Activated T-cell treated with anti-CD3 and anti-CD28 coated beads, Interleukin-2, amount 50 U/mL, for 4 hours (primary cell): ENCODE measurements around the gene XK. TPM values are rescaled to one million over a fixed set of nuclear protein-coding genes. Genes with fewer than 3 reads are reported as not detected.

Experiments
- ATAC-seq, 2 donors: fragments of 200-7000 bp; cut with Tn5 transposase; one replicate each; pipeline ENCODE4 v1.10.0; 2021
- DNase-seq: peaks from one replicate; pipeline ENCODE4 v3.0.0-alpha.2; 2020
- H3K27me3 Mint-ChIP-seq: one replicate; pipeline ENCODE4 v1.8.0; 2021; ENCODE audit warnings: low read depth, mixed read lengths
- H3K36me3 Mint-ChIP-seq: one replicate; pipeline ENCODE4 v1.8.0; 2022; ENCODE audit warnings: mixed read lengths; ENCODE audit not compliant: insufficient read depth
- H3K4me1 Mint-ChIP-seq: one replicate; pipeline ENCODE4 v1.8.0; 2021; ENCODE audit warnings: low read depth, mixed read lengths
- H3K4me3 Mint-ChIP-seq: one replicate; pipeline ENCODE4 v1.8.0; 2021; ENCODE audit warnings: mild to moderate bottlenecking, moderate library complexity, mixed read lengths
- H3K9me3 Mint-ChIP-seq: one replicate; pipeline ENCODE4 v1.8.0; 2021; ENCODE audit warnings: mixed read lengths
- total RNA-seq, 3 donors: library from RNA; stranded (reverse); gene quantifications; one replicate each; pipeline ENCODE4 v1.2.1, GENCODE V29; 2021

XK gene
- total RNA-seq, 3 donors from 2014 or later, result 0.05 to 0.16 (median 0.10) TPM

DNA sequence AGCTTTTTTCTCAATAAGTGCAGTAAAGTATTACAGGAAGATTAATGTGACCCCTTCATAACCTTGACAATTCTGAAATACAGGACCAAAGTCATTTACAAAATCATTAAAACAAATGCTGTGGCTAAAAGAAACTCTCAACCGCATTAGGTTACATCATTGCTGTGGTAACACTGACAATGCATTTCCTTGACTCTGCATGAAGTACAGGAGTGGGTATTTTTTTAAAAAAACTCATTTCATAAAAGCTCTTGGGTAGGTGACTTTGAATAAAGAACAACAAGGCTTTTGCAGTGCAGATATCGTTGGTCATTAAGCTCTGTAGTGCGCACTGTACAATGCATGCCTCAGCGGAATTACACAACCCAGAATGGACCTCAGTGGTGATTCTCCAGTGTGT lies 23.4 kb upstream of the XK start:
- H3K9me3 Mint-ChIP-seq, result no peaks in the 10 kb centered on the region
- ATAC-seq (no peak), DNase-seq (no peak)
- H3K27me3 Mint-ChIP-seq, result no peaks in the 10 kb centered on the region
- no peaks in the 10 kb centered on the region for H3K36me3 Mint-ChIP-seq
- H3K4me3 Mint-ChIP-seq, result no peak overlapping the region
- no peaks in the 10 kb centered on the region for H3K4me1 Mint-ChIP-seq

DNA sequence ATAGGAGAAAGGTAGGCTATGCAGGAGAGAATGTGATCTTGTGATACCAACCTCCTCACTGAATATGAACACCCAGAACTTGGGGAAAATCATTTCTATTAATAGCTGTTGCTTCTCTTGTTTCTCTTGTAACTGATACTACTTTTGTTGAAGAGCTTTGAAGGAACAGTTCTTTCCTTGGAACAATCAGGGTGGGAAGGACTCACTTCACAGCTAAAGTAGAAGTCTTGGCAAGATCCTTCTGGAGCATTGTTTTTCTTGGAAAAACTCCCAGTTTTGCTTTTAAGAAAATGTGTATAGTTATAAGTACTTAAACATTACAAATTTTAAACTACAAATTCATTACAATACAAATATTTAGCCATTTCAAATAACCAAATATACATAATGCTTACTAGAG lies 19.1 kb upstream of the XK start:
- Mint-ChIP-seq H3K9me3 (no peaks in the 10 kb centered on the region), H3K4me1 (no peaks in the 10 kb centered on the region), H3K4me3 (no peak overlapping the region), H3K27me3 (no peaks in the 10 kb centered on the region), H3K36me3 (no peaks in the 10 kb centered on the region)
- ATAC-seq (no peak), DNase-seq (no peak)

DNA sequence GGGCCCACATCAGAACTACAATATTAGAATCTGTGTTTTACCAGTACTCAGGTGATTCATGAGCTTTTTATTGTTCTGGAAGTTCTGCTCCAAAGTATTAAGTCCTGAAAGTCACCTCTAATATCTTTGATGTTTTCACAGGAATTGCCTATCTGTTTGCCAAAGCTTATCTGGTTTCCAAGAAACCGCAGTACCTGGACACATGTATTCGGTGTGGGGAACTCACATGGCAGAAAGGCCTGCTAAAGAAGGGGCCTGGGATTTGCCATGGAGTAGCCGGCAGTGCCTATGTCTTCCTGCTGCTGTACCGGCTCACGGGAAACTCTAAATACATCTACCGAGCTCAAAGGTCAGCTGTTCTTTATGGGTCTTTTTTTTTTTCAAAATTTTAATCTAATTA lies 18.4 kb upstream of the XK start:
- ATAC-seq (no peak), DNase-seq (no peak)
- H3K9me3 Mint-ChIP-seq, result no peaks in the 10 kb centered on the region
- no peaks in the 10 kb centered on the region for H3K36me3 Mint-ChIP-seq
- no peak overlapping the region for H3K4me3 Mint-ChIP-seq
- H3K4me1 Mint-ChIP-seq, result no peaks in the 10 kb centered on the region
- no peaks in the 10 kb centered on the region for H3K27me3 Mint-ChIP-seq

DNA sequence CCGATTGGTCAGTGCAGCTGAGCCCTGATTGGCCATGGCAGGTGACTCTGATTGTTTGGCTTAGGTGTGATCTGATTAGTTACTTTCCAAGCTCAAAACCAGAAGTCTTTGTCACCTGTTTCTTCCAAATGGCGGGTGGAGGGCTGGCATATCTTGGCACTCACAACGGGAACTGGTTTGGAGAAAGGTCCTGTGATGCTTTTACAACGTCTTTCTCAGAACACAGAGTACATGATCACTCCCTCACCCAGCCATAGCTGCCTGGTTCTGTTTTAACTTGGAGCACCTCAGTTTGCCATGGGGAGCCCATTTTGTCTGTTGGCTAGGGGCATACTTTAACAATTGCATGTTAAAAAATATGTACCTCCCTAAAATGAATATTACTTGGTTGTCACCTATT lies 13.0 kb upstream of the XK start:
- no peak for ATAC-seq
- no peak overlapping the region for H3K4me3 Mint-ChIP-seq
- H3K36me3 Mint-ChIP-seq, result no peaks in the 10 kb centered on the region
- no peaks in the 10 kb centered on the region for H3K9me3 Mint-ChIP-seq
- no peaks in the 10 kb centered on the region for H3K4me1 Mint-ChIP-seq
- DNase-seq, result no peak
- no peaks in the 10 kb centered on the region for H3K27me3 Mint-ChIP-seq

DNA sequence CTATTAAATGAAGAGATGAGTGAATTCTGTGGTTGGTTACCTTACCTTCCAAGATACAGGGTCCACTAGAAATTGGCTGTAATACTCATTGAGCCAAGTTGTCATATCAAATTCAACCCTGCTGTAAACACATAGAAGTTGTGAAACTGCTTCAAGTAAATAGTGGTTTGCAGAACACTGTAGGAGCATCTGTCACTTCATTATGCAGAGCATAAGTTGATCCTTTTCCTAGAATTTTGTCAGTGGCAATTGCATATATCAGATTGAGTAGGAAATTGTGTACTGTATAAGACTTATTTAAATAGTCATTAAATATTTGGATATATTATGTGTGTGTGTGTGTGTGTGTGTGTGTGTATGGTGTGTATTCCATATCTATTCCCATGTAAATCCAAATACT lies 8.8 kb upstream of the XK start:
- H3K27me3 Mint-ChIP-seq, result no peaks in the 10 kb centered on the region
- DNase-seq, result no peak
- no peak overlapping the region for H3K4me3 Mint-ChIP-seq
- ATAC-seq, result no peak
- no peaks in the 10 kb centered on the region for H3K4me1 Mint-ChIP-seq
- H3K9me3 Mint-ChIP-seq, result no peaks in the 10 kb centered on the region
- H3K36me3 Mint-ChIP-seq, result no peaks in the 10 kb centered on the region

DNA sequence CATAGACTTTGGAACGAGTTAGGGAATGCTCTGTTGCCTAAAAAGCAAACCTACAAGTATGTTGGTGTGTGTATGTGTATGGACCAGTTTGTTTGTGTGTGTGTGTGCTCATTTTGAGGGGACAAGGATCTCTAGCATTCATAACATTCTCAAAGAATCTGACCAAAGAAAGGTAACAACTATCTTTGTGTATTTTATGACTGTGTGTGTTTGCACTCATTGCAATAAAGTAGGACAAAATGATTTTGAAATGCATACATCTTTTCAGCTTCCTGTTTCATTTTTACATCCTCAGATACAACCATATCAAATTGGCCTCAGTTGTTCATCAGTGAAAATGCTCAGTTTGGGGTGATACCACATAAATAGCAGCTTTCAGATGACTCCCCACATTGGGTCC lies 8.3 kb upstream of the XK start:
- H3K4me1 Mint-ChIP-seq, result no peaks in the 10 kb centered on the region
- no peak for ATAC-seq

DNA sequence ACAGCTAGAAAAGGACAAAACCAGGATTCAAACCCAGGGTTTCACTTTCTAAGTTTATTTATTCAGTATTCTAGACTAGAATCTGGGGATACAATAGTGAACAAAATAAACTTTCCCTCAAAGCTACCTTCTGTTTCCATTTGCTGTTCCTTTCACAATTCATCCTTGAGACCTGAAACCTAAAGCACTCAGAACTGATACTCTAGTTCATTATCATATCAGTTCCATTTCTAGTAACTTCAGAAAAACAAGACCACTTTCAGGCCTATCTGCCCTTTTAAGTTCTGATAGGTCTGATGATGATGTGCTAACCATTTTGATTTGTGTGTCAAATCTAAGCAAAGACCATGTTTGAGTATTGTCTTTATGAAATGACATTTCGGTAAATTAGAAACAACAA lies 7.8 kb upstream of the XK start:
- no peaks in the 10 kb centered on the region for H3K4me1 Mint-ChIP-seq
- DNase-seq, result no peak
- ATAC-seq, result peak; percentile 23 to 65
- H3K27me3 Mint-ChIP-seq, result no peaks in the 10 kb centered on the region
- no peaks in the 10 kb centered on the region for H3K36me3 Mint-ChIP-seq
- H3K4me3 Mint-ChIP-seq, result no peak overlapping the region
- H3K9me3 Mint-ChIP-seq, result no peaks in the 10 kb centered on the region

More for the DNA sequence above, 8.3 kb upstream of the XK start:
- no peaks in the 10 kb centered on the region for H3K9me3 Mint-ChIP-seq
- H3K27me3 Mint-ChIP-seq, result no peaks in the 10 kb centered on the region
- DNase-seq, result no peak
- no peak overlapping the region for H3K4me3 Mint-ChIP-seq
- H3K36me3 Mint-ChIP-seq, result no peaks in the 10 kb centered on the region

DNA sequence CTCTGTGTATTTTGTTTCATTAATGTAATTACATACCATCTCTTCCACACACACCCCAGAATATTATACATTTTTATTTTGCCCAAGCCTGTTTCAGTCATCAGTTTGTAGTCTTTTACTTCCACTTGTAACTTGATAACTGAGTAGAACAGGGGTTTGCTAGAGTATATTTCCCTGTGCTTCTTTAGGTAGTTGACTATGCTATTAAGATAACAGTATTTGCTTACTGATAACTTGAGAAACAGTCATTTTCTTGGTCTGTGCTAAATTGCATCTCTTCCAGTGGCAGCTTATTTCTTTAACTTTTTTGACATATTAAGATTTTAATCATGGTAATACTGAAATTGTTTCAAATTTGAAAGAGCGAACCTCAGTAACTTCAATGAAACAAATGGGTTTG lies 7.0 kb upstream of the XK start:
- H3K4me1 Mint-ChIP-seq, result no peaks in the 10 kb centered on the region
- ATAC-seq (no peak), DNase-seq (no peak)
- no peaks in the 10 kb centered on the region for H3K27me3 Mint-ChIP-seq
- H3K9me3 Mint-ChIP-seq, result no peaks in the 10 kb centered on the region
- H3K4me3 Mint-ChIP-seq, result no peak overlapping the region
- no peaks in the 10 kb centered on the region for H3K36me3 Mint-ChIP-seq

DNA sequence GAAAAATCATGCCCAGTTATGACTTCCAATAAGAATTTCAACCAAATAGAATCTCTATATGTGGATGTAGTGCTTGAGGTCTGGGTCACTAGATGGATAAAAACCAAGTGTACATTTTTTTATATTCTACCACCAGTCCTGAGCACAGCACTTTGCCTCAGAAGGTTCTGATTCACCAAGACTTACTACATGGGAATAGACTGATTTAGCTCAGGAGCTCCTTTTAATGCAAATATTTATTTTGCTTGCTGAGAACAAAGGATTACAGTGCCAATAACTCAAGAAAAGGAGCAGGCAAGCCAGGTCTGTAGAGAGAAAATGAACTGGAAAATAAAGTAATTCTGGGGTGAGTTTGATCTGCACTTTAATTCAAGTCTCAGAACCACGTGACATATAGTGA lies 6.4 kb upstream of the XK start:
- H3K27me3 Mint-ChIP-seq, result no peaks in the 10 kb centered on the region
- H3K4me1 Mint-ChIP-seq, result no peaks in the 10 kb centered on the region
- ATAC-seq, result no peak
- H3K9me3 Mint-ChIP-seq, result no peaks in the 10 kb centered on the region
- no peak overlapping the region for H3K4me3 Mint-ChIP-seq
- no peak for DNase-seq
- H3K36me3 Mint-ChIP-seq, result no peaks in the 10 kb centered on the region

DNA sequence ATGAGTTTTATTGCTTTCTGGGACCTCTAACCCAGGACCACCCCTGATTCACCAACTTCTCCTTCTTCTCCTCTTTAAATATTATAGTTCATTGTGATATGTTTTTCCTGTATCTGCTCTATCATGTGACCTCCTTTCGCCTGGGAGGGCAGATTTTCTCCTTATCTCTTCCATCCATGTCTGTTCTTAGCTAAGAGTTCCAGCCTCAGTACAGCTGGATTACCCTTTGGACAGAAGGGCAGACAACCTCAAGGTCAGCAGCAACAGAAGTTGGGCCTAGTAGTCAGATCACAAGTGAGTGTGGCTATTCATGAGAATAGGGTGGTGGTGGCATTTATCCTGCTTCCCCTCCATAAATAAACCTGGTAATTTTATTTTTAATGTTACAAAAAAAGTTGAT lies 5.7 kb upstream of the XK start:
- Mint-ChIP-seq H3K9me3 (no peaks in the 10 kb centered on the region), H3K27me3 (peaks cover 1% of the 10 kb centered on the region), H3K4me3 (no peak overlapping the region), H3K36me3 (no peaks in the 10 kb centered on the region), H3K4me1 (no peaks in the 10 kb centered on the region)
- no peak for DNase-seq
- no peak for ATAC-seq

DNA sequence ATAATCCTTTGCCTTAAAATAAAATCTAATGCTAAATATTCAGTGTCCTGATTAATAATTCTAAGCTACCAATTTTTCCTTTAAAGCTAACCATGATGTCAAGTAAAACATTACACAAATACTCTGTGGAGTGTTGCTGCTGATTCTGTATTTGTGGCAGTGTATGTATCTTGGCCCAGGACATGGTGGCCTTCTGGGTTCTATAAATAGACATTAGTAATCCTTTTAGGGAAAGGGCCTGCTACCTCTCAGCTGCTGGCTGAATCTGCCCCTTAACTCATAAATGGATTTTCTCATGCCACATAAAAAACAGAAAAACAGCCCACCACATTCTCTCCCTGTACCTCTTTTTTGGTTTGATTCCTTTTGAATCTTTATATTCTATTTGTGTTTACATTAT lies 1.2 kb upstream of the XK start:
- H3K9me3 Mint-ChIP-seq, result no peaks in the 10 kb centered on the region

DNA sequence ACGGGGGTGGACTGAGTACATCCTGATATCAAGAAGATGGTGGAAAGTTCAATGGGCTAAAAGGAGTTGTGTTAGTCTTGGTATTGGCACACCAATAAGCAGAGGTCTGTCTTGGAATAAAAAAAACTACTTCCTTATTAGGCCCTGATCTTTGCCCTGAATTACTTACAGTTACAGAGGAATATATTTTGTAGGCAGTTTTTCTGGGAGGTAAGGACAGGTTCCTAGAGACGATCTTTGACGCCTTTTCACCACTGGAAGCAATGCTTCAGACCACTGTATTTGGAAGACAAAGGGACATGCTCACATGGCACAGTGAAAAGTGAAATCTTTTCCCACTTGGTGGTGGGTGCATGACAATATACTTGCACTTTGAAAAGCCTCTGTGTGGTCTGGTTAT lies 618 bp upstream of the XK start:
- Mint-ChIP-seq H3K4me3 (peak overlapping the region; percentile 24), H3K9me3 (no peaks in the 10 kb centered on the region), H3K27me3 (peaks cover 12% of the 10 kb centered on the region), H3K36me3 (no peaks in the 10 kb centered on the region), H3K4me1 (peaks cover 2% of the 10 kb centered on the region)
- ATAC-seq, result no peak
- DNase-seq, result no peak

More for the DNA sequence above, 1.2 kb upstream of the XK start:
- DNase-seq (no peak), ATAC-seq (no peak)
- Mint-ChIP-seq H3K36me3 (no peaks in the 10 kb centered on the region), H3K27me3 (peaks cover 12% of the 10 kb centered on the region), H3K4me1 (peaks cover 2% of the 10 kb centered on the region), H3K4me3 (no peak overlapping the region)

DNA sequence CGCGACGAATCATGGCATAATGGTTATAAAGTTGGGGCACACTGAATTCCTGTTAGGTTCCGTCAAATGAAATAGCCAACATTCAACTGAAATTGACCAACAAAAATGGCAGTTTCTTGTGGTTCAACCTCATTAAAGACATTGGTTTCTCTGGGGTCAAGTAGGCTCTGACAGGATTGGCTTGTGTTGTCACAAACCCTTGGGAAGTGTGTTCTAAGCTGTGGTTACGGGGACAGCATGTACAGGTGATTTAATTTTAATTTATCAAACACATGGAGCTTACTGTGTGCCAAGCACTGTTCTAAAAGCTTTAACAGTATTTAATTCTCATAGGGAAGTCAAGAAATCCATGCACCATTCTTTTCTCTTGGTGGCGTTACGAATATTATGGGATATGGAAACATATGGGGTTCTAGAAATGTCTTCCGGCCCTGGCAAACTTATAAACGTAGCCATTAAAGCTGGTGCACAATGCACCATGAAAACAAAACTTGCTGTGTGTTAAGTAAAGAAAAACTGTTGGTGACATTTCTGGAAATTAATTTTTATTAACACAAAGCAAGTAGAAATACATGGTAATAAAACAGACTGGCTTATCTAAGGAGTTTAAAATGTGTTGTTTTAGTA lies 891 bp downstream of the XK start:
- Mint-ChIP-seq H3K27me3 (peaks cover 12% of the 10 kb centered on the region), H3K9me3 (no peaks in the 10 kb centered on the region), H3K4me3 (peak overlapping the region; percentile 69), H3K4me1 (peaks cover 2% of the 10 kb centered on the region), H3K36me3 (no peaks in the 10 kb centered on the region)
- DNase-seq (no peak), ATAC-seq (no peak)

DNA sequence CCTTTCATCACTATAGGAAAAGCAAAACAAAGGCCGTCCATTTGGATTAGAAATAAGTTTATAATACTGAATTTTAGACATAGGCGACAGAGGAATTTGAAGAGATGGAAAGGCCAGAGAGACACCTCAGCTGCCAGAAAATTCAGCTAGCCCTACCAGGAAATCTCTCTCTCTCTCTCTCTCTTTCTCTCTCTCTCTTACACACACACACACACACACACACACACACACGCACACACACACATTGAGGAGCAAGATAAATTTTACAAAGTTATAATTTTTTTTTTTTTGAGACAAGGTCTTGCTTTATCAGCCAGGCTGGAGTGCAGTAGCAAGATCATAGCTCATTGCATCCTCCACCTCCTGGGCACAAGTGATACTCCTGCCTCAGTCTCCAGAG lies 1.4 kb downstream of the XK start:
- Mint-ChIP-seq H3K36me3 (no peaks in the 10 kb centered on the region), H3K27me3 (peaks cover 12% of the 10 kb centered on the region), H3K9me3 (no peaks in the 10 kb centered on the region), H3K4me1 (peaks cover 2% of the 10 kb centered on the region), H3K4me3 (no peak overlapping the region)
- ATAC-seq, result no peak
- no peak for DNase-seq

DNA sequence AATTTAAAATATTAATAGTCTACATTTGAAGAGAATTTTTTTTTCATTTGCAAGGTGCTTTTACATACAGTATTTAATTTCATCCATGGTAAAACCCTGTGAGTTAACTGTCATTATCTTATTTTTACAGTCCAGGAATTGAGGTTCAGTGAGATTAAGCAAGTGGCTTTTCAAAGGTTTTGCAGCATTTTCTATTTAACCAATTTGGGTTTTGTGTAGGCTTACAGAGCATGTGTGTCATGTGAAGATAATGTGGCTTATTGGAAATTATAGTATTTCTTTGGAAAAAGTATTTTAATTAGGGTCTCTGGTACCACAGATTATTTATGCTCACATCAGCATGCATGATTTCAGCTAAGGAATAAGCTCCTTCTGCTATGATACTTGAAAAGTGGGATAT lies 4.5 kb downstream of the XK start:
- Mint-ChIP-seq H3K4me1 (peaks cover 2% of the 10 kb centered on the region), H3K4me3 (no peak overlapping the region), H3K36me3 (no peaks in the 10 kb centered on the region), H3K9me3 (no peaks in the 10 kb centered on the region), H3K27me3 (peaks cover 8% of the 10 kb centered on the region)
- no peak for DNase-seq
- no peak for ATAC-seq

DNA sequence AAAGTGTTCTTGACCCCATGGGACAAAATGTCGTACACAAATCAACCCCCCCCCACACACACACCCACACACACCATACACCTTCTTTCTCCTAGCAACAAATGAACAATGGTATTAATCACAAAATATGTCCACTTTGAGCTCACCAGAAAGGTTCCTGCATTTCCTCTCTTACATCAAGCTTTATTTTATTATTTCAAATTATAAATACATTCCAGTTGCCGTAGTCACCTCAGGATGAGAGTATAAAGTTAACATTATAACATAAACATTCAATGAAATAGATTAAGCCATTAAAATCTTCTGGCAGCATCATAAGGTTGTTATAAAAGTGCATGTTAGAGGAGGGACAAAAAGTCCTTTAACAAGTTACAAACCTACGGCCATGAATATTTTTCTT lies 7.3 kb downstream of the XK start:
- Mint-ChIP-seq H3K36me3 (no peaks in the 10 kb centered on the region), H3K9me3 (no peaks in the 10 kb centered on the region), H3K4me3 (no peak overlapping the region), H3K27me3 (no peaks in the 10 kb centered on the region), H3K4me1 (no peaks in the 10 kb centered on the region)
- DNase-seq (no peak), ATAC-seq (no peak)
